Measurements from ENCODE around the gene MED29.

- no peak for TF ChIP-seq POLR2A (IDR thresholded peaks at IDR 0.05)
- TF ChIP-seq, protein P1, sequence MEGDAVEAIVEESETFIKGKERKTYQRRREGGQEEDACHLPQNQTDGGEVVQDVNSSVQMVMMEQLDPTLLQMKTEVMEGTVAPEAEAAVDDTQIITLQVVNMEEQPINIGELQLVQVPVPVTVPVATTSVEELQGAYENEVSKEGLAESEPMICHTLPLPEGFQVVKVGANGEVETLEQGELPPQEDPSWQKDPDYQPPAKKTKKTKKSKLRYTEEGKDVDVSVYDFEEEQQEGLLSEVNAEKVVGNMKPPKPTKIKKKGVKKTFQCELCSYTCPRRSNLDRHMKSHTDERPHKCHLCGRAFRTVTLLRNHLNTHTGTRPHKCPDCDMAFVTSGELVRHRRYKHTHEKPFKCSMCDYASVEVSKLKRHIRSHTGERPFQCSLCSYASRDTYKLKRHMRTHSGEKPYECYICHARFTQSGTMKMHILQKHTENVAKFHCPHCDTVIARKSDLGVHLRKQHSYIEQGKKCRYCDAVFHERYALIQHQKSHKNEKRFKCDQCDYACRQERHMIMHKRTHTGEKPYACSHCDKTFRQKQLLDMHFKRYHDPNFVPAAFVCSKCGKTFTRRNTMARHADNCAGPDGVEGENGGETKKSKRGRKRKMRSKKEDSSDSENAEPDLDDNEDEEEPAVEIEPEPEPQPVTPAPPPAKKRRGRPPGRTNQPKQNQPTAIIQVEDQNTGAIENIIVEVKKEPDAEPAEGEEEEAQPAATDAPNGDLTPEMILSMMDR (IDR thresholded peaks at IDR 0.05 in 4 of 5, conservative IDR thresholded peaks at IDR 0.05 in 1 of 5): no peak
Measured at GRCh38 chr19:39370735-39371134, 20.4 kb upstream of the MED29 start.

Data from gastrocnemius medialis (tissue), 4 donors.